Measurements from ENCODE around the gene KCNK2.

The KCNK2 gene

GRCh38 chr1:215095524-215095923 lies 13.0 kb downstream of the KCNK2 start:
- Histone ChIP-seq H3K9me3 (ENCODE audit: control insufficient read depth in 2 of 2, low read length in 2 of 2) (no peaks in the 10 kb centered on the region), H3K4me3 (ENCODE audit: low read length in 2 of 2) (no peak overlapping the region), H3K27ac (ENCODE audit: low read length) (no peak overlapping the region), H3K9ac (ENCODE audit: low read length in 2 of 2) (no peak overlapping the region), H3K27me3 (ENCODE audit: control insufficient read depth in 1 of 2, insufficient read depth in 2 of 2, low read length in 2 of 2) (peaks cover 0 to 3% of the 10 kb centered on the region in 2 donors), H3K4me1 (ENCODE audit: control insufficient read depth, insufficient read depth, low read length) (no peaks in the 10 kb centered on the region), H3K36me3 (ENCODE audit: control insufficient read depth in 2 of 2, insufficient read depth in 2 of 2, low read length in 2 of 2) (no peaks in the 10 kb centered on the region)

- Histone ChIP-seq H3K4me3 (ENCODE audit: low read length in 2 of 2) (no peak overlapping the region), H3K27ac (ENCODE audit: low read length) (no peak overlapping the region), H3K27me3 (ENCODE audit: control insufficient read depth in 1 of 2, insufficient read depth in 2 of 2, low read length in 2 of 2) (no peaks in the 10 kb centered on the region), H3K9me3 (ENCODE audit: control insufficient read depth in 2 of 2, low read length in 2 of 2) (no peaks in the 10 kb centered on the region), H3K9ac (ENCODE audit: low read length in 2 of 2) (no peak overlapping the region), H3K36me3 (ENCODE audit: control insufficient read depth in 2 of 2, insufficient read depth in 2 of 2, low read length in 2 of 2) (no peaks in the 10 kb centered on the region), H3K4me1 (ENCODE audit: control insufficient read depth, insufficient read depth, low read length) (no peaks in the 10 kb centered on the region)
These were observed 19.0 kb downstream of the KCNK2 start for GRCh38 chr1:215101511-215101910.

DNA sequence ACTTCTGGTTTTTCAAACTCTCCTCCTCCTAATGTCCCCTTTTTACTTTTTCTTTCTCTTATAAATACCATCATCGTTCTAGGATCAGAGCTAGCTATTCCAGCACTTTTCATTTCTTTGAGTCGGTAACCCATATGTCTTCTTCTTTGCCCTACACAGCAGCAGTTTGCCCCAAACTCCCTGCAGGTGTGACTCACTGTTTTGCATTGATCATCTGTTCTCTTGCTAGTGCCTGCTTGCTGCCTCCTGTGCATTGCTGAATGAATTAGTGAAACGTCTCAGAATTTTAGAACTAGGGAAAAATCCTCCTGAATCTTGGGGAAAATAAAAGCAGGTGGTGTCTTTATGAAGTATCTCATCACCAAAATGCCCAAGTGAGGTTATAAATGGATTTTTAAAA lies 21.7 kb downstream of the KCNK2 start:
- no peak overlapping the region for H3K9ac ChIP-seq (ENCODE audit: low read length in 2 of 2)
- H3K4me1 ChIP-seq (ENCODE audit: control insufficient read depth, insufficient read depth, low read length), result no peaks in the 10 kb centered on the region
- no peak overlapping the region for H3K4me3 ChIP-seq (ENCODE audit: low read length in 2 of 2)
- no peaks in the 10 kb centered on the region for H3K36me3 ChIP-seq (ENCODE audit: control insufficient read depth in 2 of 2, insufficient read depth in 2 of 2, low read length in 2 of 2)
- H3K27me3 ChIP-seq (ENCODE audit: control insufficient read depth in 1 of 2, insufficient read depth in 2 of 2, low read length in 2 of 2), result no peaks in the 10 kb centered on the region
- no peak overlapping the region for H3K27ac ChIP-seq (ENCODE audit: low read length)
- no peaks in the 10 kb centered on the region for H3K9me3 ChIP-seq (ENCODE audit: control insufficient read depth in 2 of 2, low read length in 2 of 2)

DNA sequence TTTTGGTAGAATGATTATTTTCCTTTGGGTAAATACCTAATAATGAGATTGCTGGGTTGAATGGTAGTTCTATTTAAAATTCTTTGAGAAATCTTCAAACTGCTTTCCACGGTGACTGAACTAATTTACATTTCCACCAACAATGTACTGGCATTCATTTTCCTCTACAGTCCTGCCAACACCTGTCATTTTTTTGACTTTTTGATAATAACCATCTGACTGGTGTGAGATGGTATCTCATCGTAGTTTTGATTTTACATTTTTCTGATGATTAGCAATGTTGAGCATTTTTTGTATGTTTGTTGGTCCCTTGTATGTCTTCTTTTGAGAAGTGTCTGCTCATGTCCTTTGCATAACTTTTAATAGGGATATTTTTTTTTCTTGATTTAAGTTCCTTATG lies 23.5 kb downstream of the KCNK2 start:
- Histone ChIP-seq H3K27ac (ENCODE audit: low read length) (no peak overlapping the region), H3K4me1 (ENCODE audit: control insufficient read depth, insufficient read depth, low read length) (no peaks in the 10 kb centered on the region), H3K9me3 (ENCODE audit: control insufficient read depth in 2 of 2, low read length in 2 of 2) (no peaks in the 10 kb centered on the region), H3K4me3 (ENCODE audit: low read length in 2 of 2) (no peak overlapping the region), H3K36me3 (ENCODE audit: control insufficient read depth in 2 of 2, insufficient read depth in 2 of 2, low read length in 2 of 2) (no peaks in the 10 kb centered on the region), H3K9ac (ENCODE audit: low read length in 2 of 2) (no peak overlapping the region), H3K27me3 (ENCODE audit: control insufficient read depth in 1 of 2, insufficient read depth in 2 of 2, low read length in 2 of 2) (no peaks in the 10 kb centered on the region)

- Histone ChIP-seq H3K27ac (ENCODE audit: low read length) (no peak overlapping the region), H3K36me3 (ENCODE audit: control insufficient read depth in 2 of 2, insufficient read depth in 2 of 2, low read length in 2 of 2) (no peaks in the 10 kb centered on the region), H3K4me1 (ENCODE audit: control insufficient read depth, insufficient read depth, low read length) (no peaks in the 10 kb centered on the region), H3K9me3 (ENCODE audit: control insufficient read depth in 2 of 2, low read length in 2 of 2) (no peaks in the 10 kb centered on the region), H3K4me3 (ENCODE audit: low read length in 2 of 2) (no peak overlapping the region), H3K9ac (ENCODE audit: low read length in 2 of 2) (no peak overlapping the region), H3K27me3 (ENCODE audit: control insufficient read depth in 1 of 2, insufficient read depth in 2 of 2, low read length in 2 of 2) (no peaks in the 10 kb centered on the region)
These were observed 26.6 kb downstream of the KCNK2 start for GRCh38 chr1:215109171-215109570.

DNA sequence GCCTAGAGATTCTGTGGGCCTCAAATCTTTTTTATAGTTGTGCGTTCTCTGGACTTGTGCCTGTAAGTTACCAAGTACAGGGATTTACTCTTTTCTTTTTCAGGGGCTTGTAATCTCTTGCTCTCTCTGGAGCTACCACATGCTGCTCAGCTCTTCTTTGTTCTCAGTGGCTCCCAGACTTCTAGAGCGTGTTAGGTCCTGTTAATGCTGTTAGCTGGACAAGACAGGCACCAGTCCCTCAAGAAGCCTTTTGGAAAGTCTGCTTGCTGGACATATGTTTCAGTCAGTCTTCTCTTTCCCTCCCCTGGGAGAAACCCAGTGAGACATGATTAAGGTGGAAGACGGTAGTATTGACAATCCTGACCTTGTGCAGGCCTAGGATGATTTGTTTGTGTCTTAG lies 29.4 kb downstream of the KCNK2 start:
- Histone ChIP-seq H3K4me1 (ENCODE audit: control insufficient read depth, insufficient read depth, low read length) (no peaks in the 10 kb centered on the region), H3K27me3 (ENCODE audit: control insufficient read depth in 1 of 2, insufficient read depth in 2 of 2, low read length in 2 of 2) (no peaks in the 10 kb centered on the region), H3K9me3 (ENCODE audit: control insufficient read depth in 2 of 2, low read length in 2 of 2) (no peaks in the 10 kb centered on the region), H3K9ac (ENCODE audit: low read length in 2 of 2) (no peak overlapping the region), H3K36me3 (ENCODE audit: control insufficient read depth in 2 of 2, insufficient read depth in 2 of 2, low read length in 2 of 2) (no peaks in the 10 kb centered on the region), H3K4me3 (ENCODE audit: low read length in 2 of 2) (no peak overlapping the region), H3K27ac (ENCODE audit: low read length) (no peak overlapping the region)

DNA sequence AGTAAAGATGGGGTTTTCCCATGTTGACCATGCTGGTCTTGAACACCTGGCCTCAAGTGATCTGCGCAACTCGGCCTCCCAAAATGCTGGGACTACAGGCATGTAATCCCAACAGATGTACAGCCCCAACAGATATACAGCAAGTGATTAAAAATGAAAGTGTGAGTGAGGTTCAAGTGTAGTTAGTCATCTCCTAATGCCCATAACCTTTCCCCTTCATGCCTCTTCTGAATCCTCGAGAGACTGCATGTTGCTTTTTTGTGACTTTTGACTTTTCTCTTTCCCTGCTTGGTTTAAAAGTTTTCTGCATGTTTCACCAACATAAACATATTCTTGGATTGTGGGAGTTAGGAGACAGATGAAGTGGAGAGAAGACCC lies 31.2 kb downstream of the KCNK2 start:
- Histone ChIP-seq H3K27me3 (ENCODE audit: control insufficient read depth in 1 of 2, insufficient read depth in 2 of 2, low read length in 2 of 2) (no peaks in the 10 kb centered on the region), H3K9me3 (ENCODE audit: control insufficient read depth in 2 of 2, low read length in 2 of 2) (no peaks in the 10 kb centered on the region), H3K27ac (ENCODE audit: low read length) (no peak overlapping the region), H3K4me3 (ENCODE audit: low read length in 2 of 2) (no peak overlapping the region), H3K9ac (ENCODE audit: low read length in 2 of 2) (no peak overlapping the region), H3K4me1 (ENCODE audit: control insufficient read depth, insufficient read depth, low read length) (no peaks in the 10 kb centered on the region), H3K36me3 (ENCODE audit: control insufficient read depth in 2 of 2, insufficient read depth in 2 of 2, low read length in 2 of 2) (no peaks in the 10 kb centered on the region)

- no peaks in the 10 kb centered on the region for H3K27me3 ChIP-seq (ENCODE audit: control insufficient read depth in 1 of 2, insufficient read depth in 2 of 2, low read length in 2 of 2)
- no peaks in the 10 kb centered on the region for H3K36me3 ChIP-seq (ENCODE audit: control insufficient read depth in 2 of 2, insufficient read depth in 2 of 2, low read length in 2 of 2)
- no peak overlapping the region for H3K27ac ChIP-seq (ENCODE audit: low read length)
- H3K9ac ChIP-seq (ENCODE audit: low read length in 2 of 2), result no peak overlapping the region
- H3K9me3 ChIP-seq (ENCODE audit: control insufficient read depth in 2 of 2, low read length in 2 of 2), result no peaks in the 10 kb centered on the region
- no peaks in the 10 kb centered on the region for H3K4me1 ChIP-seq (ENCODE audit: control insufficient read depth, insufficient read depth, low read length)
- H3K4me3 ChIP-seq (ENCODE audit: low read length in 2 of 2), result no peak overlapping the region
These were observed 31.8 kb downstream of the KCNK2 start for GRCh38 chr1:215114154-215114933.

GRCh38 chr1:215115760-215116159 lies 33.2 kb downstream of the KCNK2 start:
- H3K4me3 ChIP-seq (ENCODE audit: low read length in 2 of 2), result no peak overlapping the region
- no peaks in the 10 kb centered on the region for H3K4me1 ChIP-seq (ENCODE audit: control insufficient read depth, insufficient read depth, low read length)
- no peak overlapping the region for H3K27ac ChIP-seq (ENCODE audit: low read length)
- H3K9ac ChIP-seq (ENCODE audit: low read length in 2 of 2), result no peak overlapping the region
- H3K27me3 ChIP-seq (ENCODE audit: control insufficient read depth in 1 of 2, insufficient read depth in 2 of 2, low read length in 2 of 2), result no peaks in the 10 kb centered on the region
- no peaks in the 10 kb centered on the region for H3K9me3 ChIP-seq (ENCODE audit: control insufficient read depth in 2 of 2, low read length in 2 of 2)
- H3K36me3 ChIP-seq (ENCODE audit: control insufficient read depth in 2 of 2, insufficient read depth in 2 of 2, low read length in 2 of 2), result no peaks in the 10 kb centered on the region

- no peak overlapping the region for H3K27ac ChIP-seq (ENCODE audit: low read length)
- H3K9ac ChIP-seq (ENCODE audit: low read length in 2 of 2), result no peak overlapping the region
- H3K36me3 ChIP-seq (ENCODE audit: control insufficient read depth in 2 of 2, insufficient read depth in 2 of 2, low read length in 2 of 2), result no peaks in the 10 kb centered on the region
- no peaks in the 10 kb centered on the region for H3K27me3 ChIP-seq (ENCODE audit: control insufficient read depth in 1 of 2, insufficient read depth in 2 of 2, low read length in 2 of 2)
- H3K9me3 ChIP-seq (ENCODE audit: control insufficient read depth in 2 of 2, low read length in 2 of 2), result no peaks in the 10 kb centered on the region
- no peaks in the 10 kb centered on the region for H3K4me1 ChIP-seq (ENCODE audit: control insufficient read depth, insufficient read depth, low read length)
- no peak overlapping the region for H3K4me3 ChIP-seq (ENCODE audit: low read length in 2 of 2)
These were observed 35.5 kb downstream of the KCNK2 start for GRCh38 chr1:215118081-215118480.

GRCh38 chr1:215119056-215119455 lies 36.5 kb downstream of the KCNK2 start:
- no peaks in the 10 kb centered on the region for H3K9me3 ChIP-seq (ENCODE audit: control insufficient read depth in 2 of 2, low read length in 2 of 2)
- no peak overlapping the region for H3K27ac ChIP-seq (ENCODE audit: low read length)
- H3K27me3 ChIP-seq (ENCODE audit: control insufficient read depth in 1 of 2, insufficient read depth in 2 of 2, low read length in 2 of 2), result no peaks in the 10 kb centered on the region
- H3K4me1 ChIP-seq (ENCODE audit: control insufficient read depth, insufficient read depth, low read length), result no peaks in the 10 kb centered on the region
- H3K9ac ChIP-seq (ENCODE audit: low read length in 2 of 2), result no peak overlapping the region
- no peak overlapping the region for H3K4me3 ChIP-seq (ENCODE audit: low read length in 2 of 2)
- H3K36me3 ChIP-seq (ENCODE audit: control insufficient read depth in 2 of 2, insufficient read depth in 2 of 2, low read length in 2 of 2), result no peaks in the 10 kb centered on the region

Data from stomach smooth muscle (tissue), 2 donors.